ENCODE data around the gene CCL8.

The CCL8 gene

DNA sequence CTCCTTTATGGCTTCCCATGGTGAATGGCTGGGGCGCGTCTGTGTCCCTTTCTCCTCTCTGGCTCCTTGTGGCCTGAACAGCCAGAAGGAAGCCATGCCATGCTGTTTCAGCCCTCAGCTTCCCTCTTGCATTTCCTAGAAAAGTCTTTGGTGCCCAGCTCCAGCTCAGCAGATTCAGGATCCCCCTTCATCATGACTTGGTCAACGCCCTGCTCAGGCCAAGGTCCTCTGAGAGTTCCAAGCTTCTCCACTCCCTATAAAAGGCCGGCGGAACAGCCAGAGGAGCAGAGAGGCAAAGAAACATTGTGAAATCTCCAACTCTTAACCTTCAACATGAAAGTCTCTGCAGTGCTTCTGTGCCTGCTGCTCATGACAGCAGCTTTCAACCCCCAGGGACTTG, 37.0 kb downstream of the CCL8 start, which contains the start of gene CCL13:
Gene CCL13 (plus strand): TSS at position 287 of the 400 bp plus-strand sequence. CDS start 47 bp downstream, at position 334.
- no peak within 1 kb of the TSS for H3K4me3 ChIP-seq (ENCODE audit: low read depth, low read length)
- TF ChIP-seq, protein P1, sequence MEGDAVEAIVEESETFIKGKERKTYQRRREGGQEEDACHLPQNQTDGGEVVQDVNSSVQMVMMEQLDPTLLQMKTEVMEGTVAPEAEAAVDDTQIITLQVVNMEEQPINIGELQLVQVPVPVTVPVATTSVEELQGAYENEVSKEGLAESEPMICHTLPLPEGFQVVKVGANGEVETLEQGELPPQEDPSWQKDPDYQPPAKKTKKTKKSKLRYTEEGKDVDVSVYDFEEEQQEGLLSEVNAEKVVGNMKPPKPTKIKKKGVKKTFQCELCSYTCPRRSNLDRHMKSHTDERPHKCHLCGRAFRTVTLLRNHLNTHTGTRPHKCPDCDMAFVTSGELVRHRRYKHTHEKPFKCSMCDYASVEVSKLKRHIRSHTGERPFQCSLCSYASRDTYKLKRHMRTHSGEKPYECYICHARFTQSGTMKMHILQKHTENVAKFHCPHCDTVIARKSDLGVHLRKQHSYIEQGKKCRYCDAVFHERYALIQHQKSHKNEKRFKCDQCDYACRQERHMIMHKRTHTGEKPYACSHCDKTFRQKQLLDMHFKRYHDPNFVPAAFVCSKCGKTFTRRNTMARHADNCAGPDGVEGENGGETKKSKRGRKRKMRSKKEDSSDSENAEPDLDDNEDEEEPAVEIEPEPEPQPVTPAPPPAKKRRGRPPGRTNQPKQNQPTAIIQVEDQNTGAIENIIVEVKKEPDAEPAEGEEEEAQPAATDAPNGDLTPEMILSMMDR (IDR thresholded peaks at IDR 0.05; ENCODE audit: borderline replicate concordance, insufficient read depth, low read depth, low read length): no peak

DNA sequence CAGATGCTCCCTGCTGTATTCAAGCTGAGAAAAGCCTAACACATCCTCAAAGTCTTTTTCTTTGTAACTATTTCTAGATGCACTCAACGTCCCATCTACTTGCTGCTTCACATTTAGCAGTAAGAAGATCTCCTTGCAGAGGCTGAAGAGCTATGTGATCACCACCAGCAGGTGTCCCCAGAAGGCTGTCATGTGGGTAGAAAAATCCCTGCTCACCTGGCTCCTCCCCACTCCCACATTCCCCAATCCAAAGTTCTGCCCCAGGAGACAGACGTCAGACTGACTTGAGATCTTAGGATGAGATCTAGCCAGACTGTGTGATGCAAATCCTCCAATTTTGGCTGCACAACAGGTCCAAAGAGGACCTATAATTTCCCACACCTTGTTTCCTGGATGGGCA, 38.2 kb downstream of the CCL8 start:
- TF ChIP-seq, protein P1 (IDR thresholded peaks at IDR 0.05; ENCODE audit: borderline replicate concordance, insufficient read depth, low read depth, low read length): no peak
- no peak overlapping the region for H3K4me3 ChIP-seq (ENCODE audit: low read depth, low read length)

DNA sequence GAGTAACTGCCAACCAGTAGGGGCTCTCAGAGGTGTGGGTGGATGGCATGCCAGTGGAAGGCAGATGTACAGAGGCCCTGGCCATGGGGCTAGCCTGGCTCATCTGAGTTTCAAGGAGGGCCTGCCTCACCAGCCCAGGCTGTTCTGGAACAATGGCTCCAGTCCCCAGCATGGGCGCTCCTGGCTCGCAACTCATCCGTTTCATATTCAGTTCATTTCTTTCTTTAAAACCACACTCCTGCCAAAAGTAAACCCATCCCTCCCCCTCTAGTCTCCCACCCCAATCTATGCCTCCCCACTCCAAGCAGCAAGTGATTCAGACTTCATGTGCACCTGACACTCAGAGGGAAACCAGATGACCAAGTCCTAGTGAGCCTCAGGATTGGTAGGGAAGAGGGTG, 39.4 kb downstream of the CCL8 start:
- TF ChIP-seq, protein P1 (IDR thresholded peaks at IDR 0.05; ENCODE audit: borderline replicate concordance, insufficient read depth, low read depth, low read length): no peak
- H3K4me3 ChIP-seq (ENCODE audit: low read depth, low read length): no peak overlapping the region

DNA sequence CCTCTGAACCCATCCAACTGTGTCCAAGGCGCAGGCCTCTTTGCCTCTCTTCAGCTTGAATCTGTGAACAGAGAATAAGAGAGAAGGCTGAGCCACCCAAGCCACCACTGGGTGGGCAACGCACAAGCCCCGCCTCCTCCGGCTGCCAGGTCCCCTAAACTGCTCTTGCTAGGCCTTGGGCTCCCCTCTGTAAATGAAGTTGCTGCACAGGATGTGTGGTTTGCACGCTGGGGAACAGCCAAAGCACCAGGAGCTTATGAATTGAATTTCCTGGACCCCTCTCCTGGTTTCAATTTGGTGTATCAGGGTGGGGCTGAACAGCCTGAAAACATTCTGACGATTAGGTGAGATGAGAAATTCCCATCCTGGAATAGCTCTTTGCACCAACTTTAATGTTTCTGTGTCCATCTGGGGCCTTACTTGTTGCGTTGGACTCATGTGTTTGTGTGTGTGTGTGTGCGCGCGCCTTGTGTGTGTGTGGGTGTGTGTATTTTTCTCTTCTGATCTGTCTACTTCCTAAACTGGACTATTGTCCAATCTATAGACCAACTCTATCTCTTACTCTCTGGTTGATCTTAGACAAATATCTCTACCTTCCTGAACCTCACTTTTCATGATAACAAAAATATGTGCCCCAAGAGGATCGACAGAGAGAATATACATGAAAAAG, 41.5 kb downstream of the CCL8 start:
- TF ChIP-seq, protein P1 (IDR thresholded peaks at IDR 0.05; ENCODE audit: borderline replicate concordance, insufficient read depth, low read depth, low read length): no peak
- no peak overlapping the region for H3K4me3 ChIP-seq (ENCODE audit: low read depth, low read length)

DNA sequence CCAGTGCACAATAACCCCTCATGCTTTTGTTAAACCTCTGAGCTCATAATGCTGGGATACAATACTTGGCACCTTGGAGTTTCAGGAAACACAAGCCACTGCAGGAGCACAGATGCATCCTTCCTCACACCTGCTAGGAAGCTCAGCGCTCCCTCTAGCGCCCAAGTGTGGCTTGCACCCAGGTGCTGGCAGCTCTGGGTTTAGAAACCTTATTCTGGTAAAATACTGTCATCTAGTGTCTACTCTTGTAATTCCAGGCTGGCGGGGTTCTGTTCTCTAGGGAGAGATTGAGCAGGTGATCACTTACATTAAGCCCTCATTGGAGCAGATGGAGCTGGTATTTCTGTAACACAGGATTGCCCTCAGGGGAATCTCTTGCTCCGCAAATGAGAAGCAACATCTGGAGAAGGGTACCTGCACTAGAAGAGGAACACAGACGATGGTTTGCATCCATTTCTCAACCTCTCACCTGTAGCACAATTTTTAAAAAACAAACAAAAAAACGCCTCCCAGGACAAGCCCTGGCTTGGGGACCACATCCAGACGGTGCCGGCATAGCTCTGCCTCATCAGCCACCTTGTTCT, 42.3 kb downstream of the CCL8 start:
- no peak overlapping the region for H3K4me3 ChIP-seq (ENCODE audit: low read depth, low read length)

DNA sequence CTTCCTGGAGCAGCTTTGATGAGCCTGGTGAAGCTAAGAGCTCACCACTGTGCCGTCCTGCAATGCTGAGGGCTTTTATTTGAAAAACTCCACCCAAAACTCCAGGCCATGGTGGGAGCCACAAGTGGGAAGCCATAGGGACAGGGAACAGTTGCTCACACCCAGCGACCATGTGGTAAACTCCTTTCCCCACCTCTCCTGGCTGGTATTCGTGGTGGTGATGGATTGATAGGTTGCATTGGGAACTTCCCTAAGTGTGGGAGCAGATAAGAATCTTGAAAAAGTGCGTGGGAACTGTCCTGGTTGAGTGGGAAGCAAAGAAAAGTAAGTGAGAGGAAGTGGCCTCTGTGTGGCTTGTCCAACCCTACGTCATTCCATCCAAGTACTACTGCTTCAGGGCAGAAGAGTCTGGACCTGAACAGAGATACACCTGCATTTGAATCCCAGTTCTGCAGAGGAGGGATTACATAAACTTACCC, 44.0 kb downstream of the CCL8 start, which contains the start of gene CCL1:
Gene CCL1 (minus strand): TSS at position 51 of the 479 bp plus-strand sequence. CDS start 72 bp downstream, outside the sequence.
- no peak within 1 kb of the TSS for H3K4me3 ChIP-seq (ENCODE audit: low read depth, low read length)
- TF ChIP-seq, protein P1 (IDR thresholded peaks at IDR 0.05; ENCODE audit: borderline replicate concordance, insufficient read depth, low read depth, low read length): no peak

More for the DNA sequence above, 42.3 kb downstream of the CCL8 start:
- TF ChIP-seq, protein P1 (IDR thresholded peaks at IDR 0.05; ENCODE audit: borderline replicate concordance, insufficient read depth, low read depth, low read length): peak; percentile 99

DNA sequence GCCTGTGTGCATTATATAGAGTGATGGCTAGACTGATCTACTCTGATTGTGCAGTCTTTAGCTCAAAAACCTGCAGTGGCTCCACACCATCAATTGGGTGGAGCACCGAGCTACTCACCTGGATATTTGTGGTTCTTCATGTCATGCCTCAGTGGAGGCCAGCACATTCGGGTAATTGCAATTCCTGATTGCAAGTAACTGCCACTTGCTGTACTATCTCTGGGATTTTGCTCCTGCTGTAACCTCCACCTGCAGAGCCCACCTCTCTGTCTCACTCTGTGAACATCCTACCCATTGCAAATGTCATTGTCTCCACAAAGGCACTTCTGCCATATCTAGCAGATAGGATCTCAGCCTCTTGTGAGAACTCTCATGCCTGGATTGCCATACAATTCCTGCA, 45.5 kb downstream of the CCL8 start:
- no peak overlapping the region for H3K4me3 ChIP-seq (ENCODE audit: low read depth, low read length)
- TF ChIP-seq, protein P1 (IDR thresholded peaks at IDR 0.05; ENCODE audit: borderline replicate concordance, insufficient read depth, low read depth, low read length): no peak

All from GM12875 (cell line).